ENCODE data around the gene MYL1. TPM values are rescaled to one million over a fixed set of nuclear protein-coding genes. Genes with fewer than 3 reads are reported as not detected.

Gene MYL1
- total and polyA plus RNA-seq, 2 of the 4 experiments (the other 2 are of a cell fraction) = not detected

GRCh38 chr2:210264282-210264681, 50.7 kb downstream of the MYL1 start:
- Histone ChIP-seq H3K4me1 (ENCODE audit: control insufficient read depth, insufficient read depth, low read length) (no peaks in the 10 kb centered on the region), H4K5ac (ENCODE audit: low read depth, low read length) (no peak overlapping the region), H3K9ac (ENCODE audit: low read depth, low read length) (no peak overlapping the region), H3K23ac (ENCODE audit: low read depth, low read length) (no peak overlapping the region), H3K27ac (ENCODE audit: insufficient read depth, low read length) (no peak overlapping the region), H4K8ac (ENCODE audit: low read depth in 2 of 2, low read length in 2 of 2) (no peak overlapping the region), H3K36me3 (ENCODE audit: control insufficient read depth, insufficient read depth, low read length) (no peaks in the 10 kb centered on the region), H3K79me1 (ENCODE audit: low read depth in 1 of 2, low read length in 2 of 2) (no peaks in the 10 kb centered on the region), H3K9me3 (ENCODE audit: control insufficient read depth, insufficient read depth, low read length) (0 out of 2 replicates have a peak, but pooled peaks cover 2% of the 10 kb centered on the region), H4K91ac (ENCODE audit: insufficient read depth, low read depth, low read length) (no peak overlapping the region), H2BK15ac (ENCODE audit: low read depth, low read length) (no peak overlapping the region), H2BK20ac (ENCODE audit: low read depth, low read length) (no peak overlapping the region), H2AK9ac (replicated peaks; ENCODE audit: low read depth, low read length, poor library complexity) (no peak overlapping the region), H3K4ac (ENCODE audit: low read depth, low read length) (no peak overlapping the region), H2AK5ac (ENCODE audit: low read depth, low read length) (no peak overlapping the region), H2BK5ac (ENCODE audit: low read depth, low read length, poor library complexity, severe bottlenecking) (no peak overlapping the region), H3K9me1 (ENCODE audit: insufficient read depth, low read length) (no peaks in the 10 kb centered on the region), H3K56ac (ENCODE audit: extremely low read depth, insufficient read depth, low read length) (no peak overlapping the region), H3K4me2 (ENCODE audit: low read depth, low read length) (no peak overlapping the region), H2BK120ac (ENCODE audit: low read depth, low read length) (no peak overlapping the region), H3K4me3 (ENCODE audit: insufficient read depth, low read depth, low read length) (no peak overlapping the region), H3K14ac (replicated peaks; ENCODE audit: low read depth, low read length) (no peak overlapping the region), H2AFZ (replicated peaks; ENCODE audit: low read length, poor library complexity) (no peak overlapping the region), H3K27me3 (ENCODE audit: control insufficient read depth, insufficient read depth, low read length) (no peaks in the 10 kb centered on the region), H4K20me1 (ENCODE audit: insufficient read depth, low read length) (no peaks in the 10 kb centered on the region), H3K18ac (ENCODE audit: low read depth, low read length) (no peak overlapping the region)
- dilution Hi-C loops (cut with HindIII; ENCODE audit: low sequenced_read_pairs, unreplicated experiment) (no loop called here), in situ Hi-C loops (cut with MboI; ENCODE audit: low sequenced_read_pairs) (no loop called here), intact Hi-C loops (cut with micrococcal nuclease) (no loop called here)
- POLR2A ChIA-PET (ENCODE audit: unreplicated experiment) = no interaction called here
- 0% methylated on average over 1 of the region's 1 CpG; no CpG with 5 or more reads in 1 of the 2 experiments for WGBS, 2 experiments (ENCODE audit: extremely low coverage in 2 of 2, insufficient read length in 1 of 2)
- BruUV-seq (replicated peaks) = no TSS peak
- TF ChIP-seq FOS (IDR thresholded peaks at IDR 0.05; ENCODE audit: low read depth, low read length) (no peak), NFE2L2 (IDR thresholded peaks at IDR 0.05; ENCODE audit: low read depth, low read length) (no peak), MXI1 (IDR thresholded peaks at IDR 0.05; ENCODE audit: borderline replicate concordance, low read depth, low read length) (no peak), USF2 (IDR thresholded peaks at IDR 0.05; ENCODE audit: low read depth, low read length) (no peak), SMC3 (IDR thresholded peaks at IDR 0.05; ENCODE audit: low read depth, low read length) (no peak), CEBPB (IDR thresholded peaks at IDR 0.05; ENCODE audit: low read depth, low read length) (no peak), RAD21 (IDR thresholded peaks at IDR 0.05; ENCODE audit: low read length) (no peak), POLR2A (IDR thresholded peaks at IDR 0.05; ENCODE audit: low read depth, low read length) (no peak), RFX5 (IDR thresholded peaks at IDR 0.05; ENCODE audit: low read depth, low read length) (no peak), CHD1 (IDR thresholded peaks at IDR 0.05; ENCODE audit: low read depth, low read length) (no peak), BHLHE40 (IDR thresholded peaks at IDR 0.05; ENCODE audit: low read depth, low read length) (no peak), MAZ (IDR thresholded peaks at IDR 0.05; ENCODE audit: borderline replicate concordance, low read depth, low read length) (no peak), RCOR1 (IDR thresholded peaks at IDR 0.05; ENCODE audit: insufficient replicate concordance, low read length) (no peak), ELK1 (IDR thresholded peaks at IDR 0.05; ENCODE audit: borderline replicate concordance, low read depth, low read length) (no peak), MAFK (IDR thresholded peaks at IDR 0.05; ENCODE audit: low read depth, low read length) (no peak)
- TF ChIP-seq, protein P1, sequence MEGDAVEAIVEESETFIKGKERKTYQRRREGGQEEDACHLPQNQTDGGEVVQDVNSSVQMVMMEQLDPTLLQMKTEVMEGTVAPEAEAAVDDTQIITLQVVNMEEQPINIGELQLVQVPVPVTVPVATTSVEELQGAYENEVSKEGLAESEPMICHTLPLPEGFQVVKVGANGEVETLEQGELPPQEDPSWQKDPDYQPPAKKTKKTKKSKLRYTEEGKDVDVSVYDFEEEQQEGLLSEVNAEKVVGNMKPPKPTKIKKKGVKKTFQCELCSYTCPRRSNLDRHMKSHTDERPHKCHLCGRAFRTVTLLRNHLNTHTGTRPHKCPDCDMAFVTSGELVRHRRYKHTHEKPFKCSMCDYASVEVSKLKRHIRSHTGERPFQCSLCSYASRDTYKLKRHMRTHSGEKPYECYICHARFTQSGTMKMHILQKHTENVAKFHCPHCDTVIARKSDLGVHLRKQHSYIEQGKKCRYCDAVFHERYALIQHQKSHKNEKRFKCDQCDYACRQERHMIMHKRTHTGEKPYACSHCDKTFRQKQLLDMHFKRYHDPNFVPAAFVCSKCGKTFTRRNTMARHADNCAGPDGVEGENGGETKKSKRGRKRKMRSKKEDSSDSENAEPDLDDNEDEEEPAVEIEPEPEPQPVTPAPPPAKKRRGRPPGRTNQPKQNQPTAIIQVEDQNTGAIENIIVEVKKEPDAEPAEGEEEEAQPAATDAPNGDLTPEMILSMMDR (conservative IDR thresholded peaks at IDR 0.05; ENCODE audit: low read depth, low read length) = no peak
- ATAC-seq (ENCODE audit: low read depth) = no peak
- CTCF ChIA-PET = no interaction called here
- no peak for DNase-seq

All from IMR-90 (cell line).